Activated gamma-delta T cell treated with Interleukin-2 at 50 U/mL for 16 hours (primary cell): ENCODE results near the gene TLL1.

ENCODE experiments used
- DNase-seq: peaks from one replicate; pipeline ENCODE4 v3.0.0-alpha.2; 2020

The TLL1 gene

DNA sequence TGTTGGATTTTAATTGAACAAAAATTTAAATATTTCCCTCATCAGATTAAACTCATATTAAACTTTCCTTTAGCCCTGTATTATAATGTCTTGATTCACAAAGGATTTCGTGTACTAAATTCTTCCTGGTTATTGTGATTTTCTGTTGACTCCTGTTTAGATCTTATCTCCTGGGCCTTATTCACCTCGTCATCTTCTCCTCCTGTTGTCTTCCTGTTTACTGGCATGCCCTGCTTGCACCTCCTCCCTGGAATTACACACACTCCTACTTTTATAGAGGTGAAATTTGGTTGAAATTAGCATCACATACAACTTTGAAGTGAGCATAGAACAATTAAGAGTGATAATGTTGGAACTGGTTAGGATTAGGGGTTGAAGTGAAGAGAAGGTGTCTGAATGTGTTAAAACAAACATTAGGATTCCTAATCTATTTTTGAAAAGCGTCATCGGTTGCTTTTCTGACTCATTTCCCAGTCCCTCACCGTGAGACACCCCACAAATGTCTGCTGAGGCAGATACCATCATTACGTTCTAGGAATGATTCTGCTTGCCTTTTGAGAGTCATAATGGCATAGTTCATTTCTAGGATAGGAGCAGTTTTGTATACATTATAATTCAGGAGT lies 32.5 kb downstream of the TLL1 start:
- no peak for DNase-seq

- no peak for DNase-seq
These were observed 33.2 kb downstream of the TLL1 start for GRCh38 chr4:165906272-165906671.

GRCh38 chr4:165909947-165910346 lies 36.9 kb downstream of the TLL1 start:
- no peak for DNase-seq

- no peak for DNase-seq
These were observed 42.2 kb downstream of the TLL1 start for GRCh38 chr4:165915215-165915614.

DNA sequence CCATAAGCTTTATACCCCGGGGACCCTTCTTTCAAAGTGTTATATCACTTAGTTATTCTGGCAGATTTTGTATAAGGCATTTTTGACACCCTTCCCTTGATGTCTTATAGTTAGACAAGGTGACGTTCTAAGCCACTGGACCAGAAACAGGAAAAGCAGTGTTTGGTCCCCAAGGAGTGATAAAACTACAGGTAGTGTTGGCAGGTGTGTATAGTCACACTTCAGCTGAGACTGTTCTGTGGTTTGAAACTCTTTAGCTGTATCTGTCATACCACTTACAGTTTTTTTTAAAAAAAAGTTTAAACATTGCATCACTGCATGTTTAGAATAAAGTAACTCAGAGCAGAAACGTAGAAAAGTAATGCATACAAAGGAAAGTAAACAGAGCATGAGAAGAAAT lies 48.5 kb downstream of the TLL1 start:
- no peak for DNase-seq

DNA sequence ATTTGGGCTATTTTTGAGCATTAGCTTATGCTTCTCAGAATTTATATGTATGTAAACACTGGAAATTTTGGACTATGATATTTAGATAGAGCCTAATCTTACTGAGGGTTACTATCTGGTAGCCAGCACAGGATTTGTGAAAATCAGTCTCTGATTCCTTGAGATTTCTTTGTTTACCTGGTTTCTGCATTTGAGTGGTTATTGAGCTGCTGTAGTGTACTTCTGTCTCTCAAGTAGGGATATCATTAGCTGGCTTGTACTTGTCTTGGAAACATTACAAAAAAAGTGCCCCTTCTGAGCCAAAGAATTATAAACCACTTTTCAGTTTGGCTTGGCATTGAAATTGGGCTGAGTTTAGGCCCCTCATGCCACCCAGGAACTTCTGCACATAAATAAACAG lies 49.7 kb downstream of the TLL1 start:
- no peak for DNase-seq

DNA sequence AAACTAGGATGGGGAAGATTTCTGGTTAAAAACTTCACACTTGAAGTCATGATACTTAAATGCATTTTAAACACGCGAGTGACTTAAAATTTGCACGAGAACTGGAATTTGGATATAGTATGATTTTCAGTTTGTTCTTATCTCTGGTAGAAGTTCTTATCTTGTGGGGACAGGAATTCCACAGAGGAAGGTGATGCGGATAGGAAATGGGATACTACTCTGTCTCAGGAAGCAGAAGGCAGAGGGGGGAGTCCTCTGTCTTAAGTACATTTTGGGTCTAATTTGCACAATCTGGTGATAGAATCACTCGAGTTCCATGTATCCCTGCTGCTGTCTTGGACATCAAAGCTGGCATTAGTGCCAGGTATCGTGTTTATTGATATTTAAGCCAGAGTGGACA lies 53.3 kb downstream of the TLL1 start:
- DNase-seq, result no peak

DNA sequence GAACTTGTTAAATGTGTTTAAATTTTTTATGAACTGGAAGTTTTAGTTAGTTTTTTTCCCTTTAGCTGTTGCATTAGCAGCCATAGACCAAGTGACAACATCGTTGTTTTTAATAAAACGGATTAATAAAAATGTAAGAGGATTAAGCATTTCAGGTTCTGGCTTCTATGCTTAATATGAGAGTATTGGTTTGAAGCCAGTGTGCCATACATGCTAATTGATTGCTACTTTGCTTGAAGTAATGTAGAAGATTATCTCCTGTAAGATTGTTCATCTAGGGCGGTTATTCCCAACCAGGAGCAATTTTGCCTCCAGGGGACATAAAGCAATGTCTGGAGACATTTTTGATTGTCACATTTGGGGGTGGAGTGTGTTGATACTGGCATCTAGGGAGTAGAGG lies 54.3 kb downstream of the TLL1 start:
- no peak for DNase-seq

- DNase-seq, result no peak
These were observed 54.8 kb downstream of the TLL1 start for GRCh38 chr4:165927815-165928214.

GRCh38 chr4:165928601-165929000 lies 55.6 kb downstream of the TLL1 start:
- DNase-seq, result no peak

DNA sequence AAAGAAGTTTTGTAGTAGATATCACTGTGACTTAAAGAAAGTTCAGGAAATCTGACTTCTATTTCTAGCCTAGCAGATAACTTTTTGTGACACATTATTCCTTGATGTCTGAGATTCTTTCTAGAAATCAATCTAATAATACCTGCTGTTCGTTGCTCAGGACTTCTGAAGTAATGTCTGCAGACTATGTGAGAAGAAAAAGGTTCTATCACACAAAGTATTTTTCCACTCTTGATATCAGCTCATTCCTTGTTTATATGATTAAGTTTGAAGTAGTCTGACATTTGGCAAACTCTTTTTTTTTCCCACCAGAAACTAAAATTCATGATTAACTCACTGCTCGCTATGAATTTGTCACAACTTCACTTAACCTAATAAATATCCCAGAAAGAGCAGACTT lies 56.6 kb downstream of the TLL1 start:
- no peak for DNase-seq

DNA sequence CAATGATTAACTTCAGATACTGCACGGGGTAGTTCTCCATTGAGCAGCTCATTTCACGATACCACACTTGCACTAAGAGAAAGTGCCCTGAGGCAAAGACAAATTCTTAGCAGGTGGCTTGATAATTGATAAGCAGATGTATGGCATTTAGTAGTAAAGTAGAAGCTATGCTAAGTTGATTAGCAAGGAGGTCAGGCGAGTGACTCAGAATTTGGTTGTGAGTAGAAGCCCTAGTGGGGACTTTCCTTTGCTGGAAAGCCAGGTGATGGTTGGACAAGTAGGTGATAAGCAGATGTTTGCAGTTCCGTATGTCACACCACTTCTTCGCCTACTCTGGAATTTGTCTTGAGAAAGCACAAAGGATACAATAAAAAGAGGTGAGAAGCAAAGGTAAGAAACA lies 58.7 kb downstream of the TLL1 start:
- DNase-seq, result no peak

DNA sequence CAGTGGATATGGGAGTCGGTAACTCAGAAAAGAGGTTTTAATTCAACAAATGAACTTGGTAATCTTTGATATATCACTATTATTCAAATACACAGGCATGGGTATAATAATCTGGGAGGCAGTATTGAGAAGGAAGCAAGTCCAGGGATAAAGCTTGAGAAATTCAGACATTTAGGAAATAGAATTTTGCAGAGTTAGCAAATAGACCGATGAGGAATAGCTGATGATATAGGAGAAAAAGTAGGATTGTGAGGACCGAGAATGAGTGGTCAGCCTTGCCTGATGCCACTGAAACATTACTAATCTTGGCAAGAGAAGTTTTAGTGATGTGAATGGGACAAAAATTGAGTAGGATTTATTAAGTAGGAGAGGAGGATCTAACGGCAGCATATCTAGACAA lies 71.9 kb downstream of the TLL1 start:
- DNase-seq, result no peak

- no peak for DNase-seq
These were observed 73.0 kb downstream of the TLL1 start for GRCh38 chr4:165945991-165946390.

- no peak for DNase-seq
These were observed 74.0 kb downstream of the TLL1 start for GRCh38 chr4:165947019-165947418.

GRCh38 chr4:165953181-165953580 lies 80.1 kb downstream of the TLL1 start:
- no peak for DNase-seq

DNA sequence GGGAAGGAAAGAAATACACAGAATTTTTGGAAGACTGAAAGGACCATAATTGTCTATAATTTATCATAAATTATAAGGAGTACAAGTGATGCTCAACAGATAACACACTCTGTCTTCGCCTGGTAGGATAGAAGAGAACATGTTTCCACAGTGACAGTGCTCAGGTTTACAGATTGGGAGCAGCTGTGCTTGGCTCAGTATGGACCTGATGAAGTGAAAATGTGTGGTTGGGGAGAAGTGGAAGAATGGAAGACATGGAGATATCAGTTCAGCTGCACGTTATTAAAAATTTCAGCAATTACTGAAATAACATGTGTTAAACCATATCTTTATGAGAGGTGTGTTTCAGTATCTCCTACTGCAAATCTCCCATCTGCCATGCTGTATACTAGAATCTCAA lies 90.6 kb downstream of the TLL1 start:
- DNase-seq, result no peak

GRCh38 chr4:165964591-165964990 lies 91.6 kb downstream of the TLL1 start:
- no peak for DNase-seq

- DNase-seq, result no peak
These were observed 92.5 kb downstream of the TLL1 start for GRCh38 chr4:165965503-165965902.

GRCh38 chr4:165966833-165967232 lies 93.8 kb downstream of the TLL1 start:
- DNase-seq, result no peak

DNA sequence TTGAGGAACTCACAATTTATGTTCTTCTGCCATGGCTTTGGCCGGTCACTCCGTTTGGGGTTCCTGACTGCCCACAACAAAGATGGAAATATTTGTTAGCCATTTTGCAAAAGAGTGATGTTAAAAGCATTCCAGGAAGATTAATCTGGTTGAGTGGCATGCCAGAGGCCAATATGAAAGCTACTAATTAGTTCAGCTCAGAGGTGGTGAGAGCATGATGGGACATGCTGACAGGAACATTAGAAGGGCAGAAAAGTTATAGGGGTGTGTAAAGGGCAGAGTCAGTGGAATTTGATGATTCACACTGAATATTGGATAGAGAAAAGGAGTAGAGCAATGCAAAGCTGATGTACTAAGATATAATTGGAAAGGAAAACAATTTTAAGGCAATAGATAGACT lies 94.4 kb downstream of the TLL1 start:
- DNase-seq, result no peak

- DNase-seq, result no peak
These were observed 97.8 kb downstream of the TLL1 start for GRCh38 chr4:165970703-165971420.

- DNase-seq, result no peak
These were observed 98.4 kb downstream of the TLL1 start for GRCh38 chr4:165971446-165971845.

- no peak for DNase-seq
These were observed 98.9 kb downstream of the TLL1 start for GRCh38 chr4:165971933-165972332.

DNA sequence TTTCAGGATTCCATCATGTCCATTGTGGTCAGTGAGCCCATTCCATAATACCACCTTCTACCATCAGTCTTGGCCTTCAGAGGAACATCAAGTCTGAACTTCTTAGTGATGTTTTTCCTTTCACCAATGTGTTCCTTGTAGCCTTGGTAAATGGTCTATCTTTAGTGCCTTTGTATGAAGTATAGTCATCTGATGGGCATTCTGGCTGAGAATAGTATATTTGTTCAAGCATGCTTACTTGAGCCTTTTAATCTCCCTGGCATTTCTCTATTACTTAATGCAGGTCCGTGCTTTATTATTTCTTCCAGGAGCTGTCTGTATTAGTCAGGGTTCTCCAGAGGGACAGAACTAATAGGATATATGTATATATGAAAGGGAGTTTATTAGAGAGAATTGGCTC lies 99.7 kb downstream of the TLL1 start:
- no peak for DNase-seq
